ENCODE measurements around the gene KDM3A.

DNA sequence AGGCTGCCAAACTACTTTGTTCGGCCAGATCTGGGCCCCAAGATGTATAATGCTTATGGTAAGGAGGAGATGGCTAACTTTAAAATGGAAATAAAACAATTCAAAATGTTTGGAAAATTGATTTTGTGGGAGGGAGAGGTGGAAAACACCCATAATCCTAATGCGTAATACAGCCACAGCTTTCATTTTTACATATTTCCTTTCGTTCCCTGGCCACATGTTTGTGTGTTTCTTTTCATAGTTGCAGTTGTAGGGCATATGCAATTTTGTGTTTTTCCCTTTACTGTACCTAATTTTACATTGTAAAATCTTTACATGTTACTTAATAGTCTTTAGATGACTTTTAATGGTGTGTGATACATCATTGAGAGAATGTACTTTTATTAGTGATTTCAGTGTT, 44.6 kb downstream of the KDM3A start:
- TF ChIP-seq, protein P1, sequence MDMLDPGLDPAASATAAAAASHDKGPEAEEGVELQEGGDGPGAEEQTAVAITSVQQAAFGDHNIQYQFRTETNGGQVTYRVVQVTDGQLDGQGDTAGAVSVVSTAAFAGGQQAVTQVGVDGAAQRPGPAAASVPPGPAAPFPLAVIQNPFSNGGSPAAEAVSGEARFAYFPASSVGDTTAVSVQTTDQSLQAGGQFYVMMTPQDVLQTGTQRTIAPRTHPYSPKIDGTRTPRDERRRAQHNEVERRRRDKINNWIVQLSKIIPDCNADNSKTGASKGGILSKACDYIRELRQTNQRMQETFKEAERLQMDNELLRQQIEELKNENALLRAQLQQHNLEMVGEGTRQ (IDR thresholded peaks at IDR 0.05; ENCODE audit: borderline replicate concordance, low read depth, low read length) = no peak
- TF ChIP-seq, protein P2, sequence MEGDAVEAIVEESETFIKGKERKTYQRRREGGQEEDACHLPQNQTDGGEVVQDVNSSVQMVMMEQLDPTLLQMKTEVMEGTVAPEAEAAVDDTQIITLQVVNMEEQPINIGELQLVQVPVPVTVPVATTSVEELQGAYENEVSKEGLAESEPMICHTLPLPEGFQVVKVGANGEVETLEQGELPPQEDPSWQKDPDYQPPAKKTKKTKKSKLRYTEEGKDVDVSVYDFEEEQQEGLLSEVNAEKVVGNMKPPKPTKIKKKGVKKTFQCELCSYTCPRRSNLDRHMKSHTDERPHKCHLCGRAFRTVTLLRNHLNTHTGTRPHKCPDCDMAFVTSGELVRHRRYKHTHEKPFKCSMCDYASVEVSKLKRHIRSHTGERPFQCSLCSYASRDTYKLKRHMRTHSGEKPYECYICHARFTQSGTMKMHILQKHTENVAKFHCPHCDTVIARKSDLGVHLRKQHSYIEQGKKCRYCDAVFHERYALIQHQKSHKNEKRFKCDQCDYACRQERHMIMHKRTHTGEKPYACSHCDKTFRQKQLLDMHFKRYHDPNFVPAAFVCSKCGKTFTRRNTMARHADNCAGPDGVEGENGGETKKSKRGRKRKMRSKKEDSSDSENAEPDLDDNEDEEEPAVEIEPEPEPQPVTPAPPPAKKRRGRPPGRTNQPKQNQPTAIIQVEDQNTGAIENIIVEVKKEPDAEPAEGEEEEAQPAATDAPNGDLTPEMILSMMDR (IDR thresholded peaks at IDR 0.05) = no peak
